T47D (cell line): Measurements from ENCODE around the gene CHI3L1.
A peak's percentile ranks its signal among the peaks of the same experiment; 100 is the strongest.

Experiments used
- DNase-seq, 2 experiments: peaks; one replicate each; pipeline versions ENCODE4 v3.0.0 to v3.0.0-alpha.2; 2011 to 2012; ENCODE audit warnings: low read depth in 1 of 2, low spot score in 1 of 2
- JUND ChIP-seq: IDR thresholded peaks from 2 replicates; pipeline ENCODE4 v1.6.1; 2012; ENCODE audit warnings: low read depth
- in situ Hi-C: cut with HindIII; loops from 2 replicates; pipeline ENCODE4 v1.10.0; 2016; ENCODE audit warnings: low sequenced_read_pairs, low pct_unique_long_range_greater_than_20kb

CHI3L1 gene

DNA sequence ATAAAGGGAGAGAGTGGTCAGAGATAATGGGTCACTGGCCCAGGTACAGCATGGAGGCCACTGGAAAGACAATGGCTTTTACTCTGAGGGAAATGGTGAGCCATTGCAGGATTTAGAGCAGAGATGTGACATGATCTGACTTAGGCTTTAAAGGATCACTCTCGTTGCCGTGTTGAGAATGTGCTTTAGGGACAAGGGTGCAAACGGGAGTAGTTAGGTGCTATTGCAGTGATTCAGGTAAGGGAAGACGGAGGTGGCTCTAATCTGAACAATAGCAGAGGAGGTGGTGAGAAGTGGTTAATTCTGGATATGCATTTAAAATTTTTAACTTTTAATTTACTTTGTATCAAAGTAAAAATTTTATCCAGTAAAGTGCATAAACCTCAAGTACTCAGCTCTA lies 49.2 kb downstream of the CHI3L1 start:
- no peak for TF ChIP-seq JUND
- no peak for DNase-seq
- in situ Hi-C loops, result no loop called here

DNA sequence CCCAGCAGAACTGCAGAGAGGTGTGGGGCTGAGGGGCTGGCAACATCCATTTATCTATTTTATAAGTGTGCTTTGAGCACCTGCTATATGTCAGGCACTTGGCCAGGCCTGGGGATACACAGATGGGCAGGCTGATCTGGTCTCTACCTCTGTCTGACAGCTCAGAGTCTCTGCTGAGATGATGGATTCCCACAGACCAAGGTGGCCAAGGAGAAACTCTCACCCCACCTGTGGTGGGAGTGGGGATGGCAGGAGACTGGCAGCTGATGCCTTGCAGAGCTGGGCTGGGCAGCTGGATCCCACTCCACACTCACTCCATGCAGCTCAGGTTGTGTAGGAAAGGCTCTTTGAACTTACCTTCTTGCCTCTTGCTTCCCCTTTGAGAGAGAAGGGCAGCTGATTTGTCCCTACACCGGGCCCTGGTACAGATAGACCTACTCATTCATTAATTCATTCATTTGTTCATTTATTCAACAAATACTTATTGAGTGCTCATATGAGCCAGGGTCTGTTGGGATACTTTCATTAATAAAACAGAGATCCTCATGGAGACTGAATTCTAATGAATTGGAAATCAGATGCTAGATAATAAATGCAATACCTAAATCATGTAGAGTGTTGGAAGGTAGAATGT lies 50.0 kb downstream of the CHI3L1 start:
- peak in 1 of 2 experiments; percentile 45 for DNase-seq
- in situ Hi-C loops, result no loop called here
- TF ChIP-seq JUND, result no peak

DNA sequence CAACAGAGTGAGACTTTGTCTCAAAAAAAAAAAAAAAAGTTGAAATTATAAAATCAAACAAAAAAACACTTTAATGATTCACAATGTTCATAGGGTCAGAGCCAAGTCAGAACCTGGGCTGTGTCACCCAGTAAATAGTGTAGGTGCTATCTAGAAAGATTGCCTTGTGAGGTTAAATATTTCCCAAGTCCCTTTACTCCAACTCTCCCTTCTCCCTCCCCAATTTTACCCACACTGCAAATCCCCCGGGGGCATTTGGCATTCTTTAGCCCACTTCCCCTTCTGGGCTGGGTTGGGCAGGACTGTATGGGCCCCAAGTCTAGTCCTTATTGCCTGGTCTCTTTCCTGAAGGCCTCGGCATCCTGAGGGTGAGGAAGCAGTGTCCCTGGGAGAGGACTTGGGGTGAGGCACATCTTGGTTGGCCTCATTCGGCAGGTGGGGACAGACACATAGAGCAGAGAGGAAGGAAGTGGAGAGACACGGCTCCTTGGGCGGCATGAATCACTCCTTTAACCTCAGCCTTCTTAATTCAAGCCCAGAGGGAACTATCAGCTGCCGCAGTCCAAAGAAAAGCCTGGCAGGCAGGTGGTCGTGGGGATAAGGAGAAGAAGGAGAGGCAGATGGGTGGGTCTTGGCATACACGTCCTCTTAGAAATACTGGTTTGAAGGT lies 50.7 kb downstream of the CHI3L1 start:
- in situ Hi-C loops, result no loop called here
- peak in 1 of 2 experiments; percentile 22 for DNase-seq

DNA sequence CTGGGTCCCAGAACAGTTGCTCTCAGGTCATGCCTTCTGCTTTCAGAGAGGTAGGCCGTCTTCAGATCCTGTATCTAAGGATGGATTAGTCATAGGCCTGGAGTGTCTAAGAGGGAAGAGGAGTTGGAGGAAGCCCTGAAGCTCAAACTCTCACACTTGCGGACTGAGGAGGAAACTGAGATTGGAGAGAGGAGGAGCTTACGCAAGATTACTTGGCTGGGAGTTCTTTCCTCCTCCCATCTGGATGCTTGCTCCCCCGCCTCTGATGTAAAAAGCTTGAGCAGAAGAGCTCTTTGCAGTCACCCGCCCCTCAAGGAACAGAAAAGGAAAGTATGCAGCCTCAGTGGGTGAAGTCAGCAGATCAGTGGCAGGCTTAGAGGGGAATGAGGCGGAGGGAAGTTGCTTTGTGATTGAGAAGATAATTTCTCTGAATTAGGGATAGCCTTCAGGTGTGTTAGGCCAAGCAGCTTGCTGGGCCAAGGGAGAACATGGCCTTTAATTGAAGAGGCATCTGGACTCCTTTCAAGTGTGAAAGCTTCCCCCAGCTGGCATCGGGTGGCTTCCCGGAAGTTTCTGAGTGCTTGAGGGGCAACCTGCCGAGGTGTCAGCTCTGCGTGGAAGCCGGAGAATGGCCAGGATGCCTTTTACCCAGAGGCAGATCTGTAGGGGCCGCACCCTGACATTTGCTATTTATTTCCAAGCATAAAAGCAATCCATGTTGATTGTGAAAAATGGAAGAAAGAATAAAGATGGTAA lies 52.4 kb downstream of the CHI3L1 start:
- TF ChIP-seq JUND, result no peak
- no peak for DNase-seq
- in situ Hi-C loops, result no loop called here

More for the DNA sequence above, 50.7 kb downstream of the CHI3L1 start:
- TF ChIP-seq JUND, result no peak

DNA sequence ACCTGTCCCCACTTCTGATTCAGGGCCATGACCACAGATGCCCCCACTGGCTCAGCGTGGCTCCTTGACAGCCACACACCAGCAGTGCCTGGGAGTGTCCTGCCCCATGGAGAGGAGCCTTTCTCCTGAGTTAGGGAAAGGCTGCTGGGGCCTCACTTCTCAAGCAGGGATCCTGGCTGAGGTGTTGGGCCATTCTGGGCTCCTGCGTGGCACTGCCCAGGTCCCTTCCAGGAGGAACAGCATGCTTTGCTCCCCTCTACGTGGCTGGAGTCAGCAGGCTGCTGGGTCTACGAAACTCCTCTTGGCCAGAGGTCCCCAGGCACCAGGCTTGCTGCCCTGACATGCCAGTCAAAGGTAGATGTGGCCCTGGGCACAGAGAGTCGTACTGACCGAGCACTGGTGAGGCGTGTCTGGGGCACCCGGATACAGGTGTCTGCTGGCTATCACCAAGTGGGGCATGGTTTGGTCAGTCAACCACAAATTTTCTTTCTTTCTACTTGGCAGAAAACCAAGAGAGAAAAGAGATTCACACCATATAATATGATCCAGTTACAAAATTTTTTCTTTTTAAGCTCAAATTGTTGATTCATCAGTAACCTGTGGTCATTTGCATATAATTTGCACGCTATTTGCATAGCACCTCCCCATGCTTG lies 54.8 kb downstream of the CHI3L1 start:
- DNase-seq, result no peak
- in situ Hi-C loops, result no loop called here
- TF ChIP-seq JUND, result no peak

DNA sequence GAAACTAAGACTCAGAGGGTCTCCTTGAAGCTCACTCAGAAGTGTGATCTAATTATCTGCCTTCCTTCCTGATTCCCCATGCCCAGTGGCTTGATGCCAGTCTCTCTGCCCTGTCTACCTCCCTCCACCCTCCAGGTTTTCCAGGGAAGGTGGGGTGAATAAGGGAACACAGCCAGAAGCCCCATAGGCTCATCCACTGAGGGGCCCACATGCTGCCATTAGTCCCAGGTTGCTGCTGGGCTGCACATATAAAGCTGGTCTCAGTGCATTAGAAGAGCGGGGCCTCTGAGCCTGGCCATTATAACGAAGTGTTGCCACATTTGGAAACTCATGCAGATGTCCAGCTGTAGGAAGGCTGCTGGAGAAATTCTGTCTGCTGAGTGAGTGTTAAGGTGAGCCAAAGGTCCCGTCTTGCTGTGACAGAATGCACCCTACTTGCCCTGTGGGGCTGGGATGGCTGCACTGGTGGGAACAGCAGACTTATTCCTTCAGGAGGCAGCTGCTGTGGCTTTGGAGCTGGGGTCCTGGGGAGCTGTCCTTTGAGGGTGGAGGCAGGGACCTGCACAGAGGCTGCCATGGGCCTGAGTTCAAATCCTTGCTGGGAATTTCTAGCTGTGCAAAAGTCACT lies 56.0 kb downstream of the CHI3L1 start:
- DNase-seq, result no peak
- no peak for TF ChIP-seq JUND
- in situ Hi-C loops, result no loop called here

DNA sequence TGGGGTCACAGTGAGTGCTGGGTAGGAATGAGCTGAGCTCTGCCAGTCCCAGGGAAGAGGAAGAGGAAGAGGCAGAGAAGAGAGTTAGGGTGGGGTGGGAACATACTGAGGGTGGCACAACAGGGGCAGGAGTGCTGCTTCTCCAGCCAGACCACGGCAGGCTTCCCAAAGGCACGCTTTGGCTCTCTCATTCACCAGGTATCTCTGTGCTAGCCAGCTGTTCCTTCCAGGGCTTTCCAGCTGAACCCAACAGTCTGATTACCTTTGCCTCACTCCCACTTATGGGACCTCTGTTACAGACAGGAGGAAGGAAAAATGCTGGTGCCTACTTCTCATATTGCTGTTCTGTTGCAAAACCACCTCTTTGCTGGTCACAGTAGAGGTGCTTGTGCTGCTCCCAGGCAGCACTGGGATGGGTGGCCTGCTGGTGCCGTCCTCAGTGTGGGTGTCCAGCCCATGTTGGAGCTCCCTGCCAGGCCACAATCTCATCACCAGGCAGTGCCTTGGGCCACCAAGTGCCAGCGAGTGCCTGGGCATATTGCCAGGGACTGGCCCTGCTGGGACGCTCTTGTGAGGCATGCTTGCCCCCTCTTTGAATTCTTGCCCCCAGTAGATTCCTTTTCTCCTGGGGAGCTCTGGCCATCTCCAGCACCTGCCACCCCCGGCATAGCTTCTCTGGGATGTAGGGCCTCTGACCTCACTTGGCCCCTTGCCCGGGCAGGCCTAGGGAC lies 56.8 kb downstream of the CHI3L1 start:
- no peak for TF ChIP-seq JUND
- DNase-seq, result peak in 1 of 2 experiments; percentile 24
- in situ Hi-C loops, result no loop called here
